Measurements from ENCODE around the gene ATP9A. TPM values are rescaled to one million over a fixed set of nuclear protein-coding genes. Genes with fewer than 3 reads are reported as not detected.

Gene ATP9A
- total and polyA plus RNA-seq, 2 of the 4 experiments (the other 2 are of a cell fraction): 10.6 to 22.4 TPM

- H2BK15ac ChIP-seq (ENCODE audit: low read depth, low read length): peak overlapping the region; percentile 84; the same call in 1 of the 3 replicates
- H3K9ac ChIP-seq (ENCODE audit: low read depth, low read length): peak overlapping the region; percentile 59
- peak overlapping the region; percentile 67 for H2AFZ ChIP-seq (replicated peaks; ENCODE audit: low read length, poor library complexity)
- BruUV-seq (replicated peaks): no TSS peak
- dilution Hi-C loops (cut with HindIII; ENCODE audit: low sequenced_read_pairs, unreplicated experiment): no loop called here
- peak overlapping the region; percentile 93 for H2BK20ac ChIP-seq (ENCODE audit: low read depth, low read length)
- H3K18ac ChIP-seq (ENCODE audit: low read depth, low read length): peak overlapping the region; percentile 97
- peaks cover 13% of the 10 kb centered on the region for H3K9me1 ChIP-seq (ENCODE audit: insufficient read depth, low read length)
- no peaks in the 10 kb centered on the region for H3K27me3 ChIP-seq (ENCODE audit: control insufficient read depth, insufficient read depth, low read length)
- intact Hi-C loops (cut with micrococcal nuclease): loop anchor here (5.0 kb wide), 1 partner anchor 59 kb away; no protein-coding TSS in a partner anchor
- H3K36me3 ChIP-seq (ENCODE audit: control insufficient read depth, insufficient read depth, low read length): peaks cover 3% of the 10 kb centered on the region
- H4K5ac ChIP-seq (ENCODE audit: low read depth, low read length): peak overlapping the region; percentile 77
- peak overlapping the region; percentile 96 for H2BK120ac ChIP-seq (ENCODE audit: low read depth, low read length)
- H3K23ac ChIP-seq (ENCODE audit: low read depth, low read length): peak overlapping the region; percentile 65
- H4K8ac ChIP-seq (ENCODE audit: low read depth in 2 of 2, low read length in 2 of 2): peak overlapping the region; percentile 86 to 87
- peak overlapping the region; percentile 80 for H3K56ac ChIP-seq (ENCODE audit: extremely low read depth, insufficient read depth, low read length)
- H4K91ac ChIP-seq (ENCODE audit: insufficient read depth, low read depth, low read length): peak overlapping the region; percentile 89
- in situ Hi-C loops (cut with MboI; ENCODE audit: low sequenced_read_pairs): no loop called here
- H2AK5ac ChIP-seq (ENCODE audit: low read depth, low read length): peak overlapping the region; percentile 65; the same call in 1 of the 2 replicates
- ChIA-PET POLR2A (ENCODE audit: unreplicated experiment) (interaction anchor here (0.7 kb wide), 1 partner anchor 270 kb away, joined by 3 read pairs; no protein-coding TSS in a partner anchor), CTCF (interaction anchor here (0.5 to 1.2 kb wide), 5 partner anchors 8 to 73 kb away, joined by 3 to 5 read pairs (median 5); no protein-coding TSS in a partner anchor)
- H3K9me3 ChIP-seq (ENCODE audit: control insufficient read depth, insufficient read depth, low read length): no peaks in the 10 kb centered on the region
- H2BK5ac ChIP-seq (ENCODE audit: low read depth, low read length, poor library complexity, severe bottlenecking): peak overlapping the region; percentile 74
- ATAC-seq (ENCODE audit: low read depth): peak; percentile 19; the same call in 1 of the 2 replicates
- no peak for DNase-seq
- peak overlapping the region; percentile 92 for H3K14ac ChIP-seq (replicated peaks; ENCODE audit: low read depth, low read length)
- peaks cover 4 to 33% of the 10 kb centered on the region in 2 experiments; a peak in 3 of 4 replicates for H3K79me1 ChIP-seq (ENCODE audit: low read depth in 1 of 2, low read length in 2 of 2)
- peak overlapping the region; percentile 85 for H3K4me2 ChIP-seq (ENCODE audit: low read depth, low read length)
- H3K4ac ChIP-seq (ENCODE audit: low read depth, low read length): peak overlapping the region; percentile 91
- H3K4me1 ChIP-seq (ENCODE audit: control insufficient read depth, insufficient read depth, low read length): peaks cover 14% of the 10 kb centered on the region
- TF ChIP-seq USF2 (IDR thresholded peaks at IDR 0.05; ENCODE audit: low read depth, low read length): no peak
- no peak for TF ChIP-seq FOS (IDR thresholded peaks at IDR 0.05; ENCODE audit: low read depth, low read length)
- no peak for TF ChIP-seq CTCF (conservative IDR thresholded peaks at IDR 0.05; ENCODE audit: low read depth, low read length)
- no peak for TF ChIP-seq RFX5 (IDR thresholded peaks at IDR 0.05; ENCODE audit: low read depth, low read length)
- no peak for TF ChIP-seq RAD21 (IDR thresholded peaks at IDR 0.05; ENCODE audit: low read length)
- H4K20me1 ChIP-seq (ENCODE audit: insufficient read depth, low read length): no peaks in the 10 kb centered on the region
- H3K27ac ChIP-seq (ENCODE audit: insufficient read depth, low read length): peak overlapping the region; percentile 90
- no CpG with 5 or more reads among the region's 2 CpGs for WGBS, 2 experiments (ENCODE audit: extremely low coverage in 2 of 2, insufficient read length in 1 of 2)
- no peak overlapping the region for H3K4me3 ChIP-seq (ENCODE audit: insufficient read depth, low read depth, low read length)
- no peak overlapping the region for H2AK9ac ChIP-seq (replicated peaks; ENCODE audit: low read depth, low read length, poor library complexity)
Observed at GRCh38 chr20:51696304-51697071, 71.7 kb downstream of the ATP9A start.
